ENCODE data around the gene MEP1A.
"Not testable (repeated sequence)": the region's sequence is repeated elsewhere in the genome, so short reads cannot be mapped to it uniquely, and the experiment has no call there.

Gene MEP1A

GRCh38 chr6:46793138-46793537 lies at the start of gene MEP1A:
Gene MEP1A, plus strand, starts transcription at chr6:46793389. Its CDS starts 10 bp downstream, at chr6:46793399.
- DNase-seq (ENCODE audit: low spot score) = no peak
- TF ChIP-seq CTCF (IDR thresholded peaks at IDR 0.05) = no peak
- H3K4me3 ChIP-seq = no peak within 1 kb of the TSS

GRCh38 chr6:46743425-46744158 lies 49.6 kb upstream of the MEP1A start:
- Histone ChIP-seq H3K27ac (no peak overlapping the region), H3K4me3 (no peak overlapping the region)
- TF ChIP-seq CTCF (IDR thresholded peaks at IDR 0.05) = no peak
- no peak for DNase-seq (ENCODE audit: low spot score)

More at GRCh38 chr6:46793138-46793537, at the start of gene MEP1A:
- no peak within 1 kb of the TSS for H3K27ac ChIP-seq

- H3K27ac ChIP-seq; DNase-seq (ENCODE audit: low spot score); H3K4me3 ChIP-seq: not testable (repeated sequence)
Observed at GRCh38 chr6:46744159-46744725, 48.9 kb upstream of the MEP1A start.

GRCh38 chr6:46745973-46746372 lies 47.2 kb upstream of the MEP1A start:
- no peak for TF ChIP-seq CTCF (IDR thresholded peaks at IDR 0.05)
- H3K4me3 ChIP-seq = no peak overlapping the region
- no peak for DNase-seq (ENCODE audit: low spot score)
- no peak overlapping the region for H3K27ac ChIP-seq

- no peak within 1 kb of the TSS for H3K4me3 ChIP-seq
- no peak for DNase-seq (ENCODE audit: low spot score)
- no peak within 1 kb of the TSS for H3K27ac ChIP-seq
- TF ChIP-seq CTCF (IDR thresholded peaks at IDR 0.05) = no peak
Observed at GRCh38 chr6:46746696-46747095, 46.5 kb upstream of the MEP1A start, which contains the start of gene ANKRD66. Gene ANKRD66, plus strand, starts transcription at chr6:46746933. Its CDS starts 5,016 bp downstream, at chr6:46751949.

- no peak overlapping the region for H3K27ac ChIP-seq
- no peak for DNase-seq (ENCODE audit: low spot score)
- TF ChIP-seq CTCF (IDR thresholded peaks at IDR 0.05) = no peak
- H3K4me3 ChIP-seq = no peak overlapping the region
Observed at GRCh38 chr6:46748940-46749503, 44.2 kb upstream of the MEP1A start.

GRCh38 chr6:46749731-46750130 lies 43.5 kb upstream of the MEP1A start:
- no peak for TF ChIP-seq CTCF (IDR thresholded peaks at IDR 0.05)
- no peak overlapping the region for H3K27ac ChIP-seq
- no peak for DNase-seq (ENCODE audit: low spot score)
- no peak overlapping the region for H3K4me3 ChIP-seq
